Measurements from ENCODE around the gene CBX5. TPM values are rescaled to one million over a fixed set of nuclear protein-coding genes. Genes with fewer than 3 reads are reported as not detected.

CBX5 gene
- total and polyA plus RNA-seq, 9 of the 15 experiments (the other 6 are each of a cell fraction or from before 2014, with no cell fraction given): 32.6 to 102 (median 59.2) TPM

- no peak for TF ChIP-seq CTCFL (IDR thresholded peaks at IDR 0.05; ENCODE audit: borderline replicate concordance, insufficient read depth, low read depth, low read length, poor library complexity, severe bottlenecking)
- TF ChIP-seq POLR2H (tag; IDR thresholded peaks at IDR 0.05; ENCODE audit: low read depth): peak; percentile 98
- TF ChIP-seq NR1H2 (CRISPR knock-in tag; IDR thresholded peaks at IDR 0.05): peak; percentile 88; the same call in 1 of the 2 replicates
- no peak for TF ChIP-seq ZNF655 (CRISPR knock-in tag; IDR thresholded peaks at IDR 0.05)
- TF ChIP-seq SUPT5H (IDR thresholded peaks at IDR 0.05): peak; percentile 100
- TF ChIP-seq CHD1 (IDR thresholded peaks at IDR 0.05; ENCODE audit: low read length): peak; percentile 85
- TF ChIP-seq DEAF1 (CRISPR knock-in tag; IDR thresholded peaks at IDR 0.05): no peak
- TF ChIP-seq HDAC6 (IDR thresholded peaks at IDR 0.05; ENCODE audit: low read depth, low read length): no peak
- TF ChIP-seq BRD4 (IDR thresholded peaks at IDR 0.05): peak; percentile 77
- TF ChIP-seq CBFA2T3 (IDR thresholded peaks at IDR 0.05): no peak
Observed at GRCh38 chr12:54280468-54281260, 742 bp upstream of the CBX5 start, which contains the start of gene HNRNPA1 (continued).
